Measurements from ENCODE around the gene ZDHHC8.

The ZDHHC8 gene

DNA sequence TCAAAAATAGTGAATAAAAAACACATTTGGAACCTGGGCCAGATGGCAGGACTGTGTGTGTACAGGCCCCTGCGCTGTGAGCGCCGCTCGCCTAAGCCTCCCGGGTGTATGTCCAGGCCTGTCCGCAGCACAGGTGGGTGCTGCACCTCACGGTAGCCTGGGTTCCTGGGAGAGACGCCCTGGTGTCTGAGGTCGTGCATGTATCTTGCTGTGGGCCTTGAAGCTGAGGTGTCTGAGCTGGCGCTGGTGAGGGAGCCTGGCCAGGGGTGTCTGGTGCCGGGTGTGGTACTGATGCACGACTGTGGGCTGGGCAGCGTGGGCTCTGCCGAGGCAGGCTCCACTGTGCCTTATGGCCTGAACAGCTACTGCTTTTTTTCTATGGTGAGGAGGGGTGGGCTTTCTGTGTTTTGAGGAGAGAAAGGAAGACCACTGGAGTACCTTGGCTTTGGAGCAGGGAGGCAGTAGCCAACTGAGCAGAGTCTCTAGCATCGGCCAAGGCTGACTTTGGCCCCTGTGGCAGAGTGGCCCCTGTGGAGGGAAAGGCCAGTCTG lies 4.2 kb upstream of the ZDHHC8 start:
- in situ Hi-C loops (cut with MboI; ENCODE audit: low sequenced_read_pairs, unreplicated experiment) = loop anchor here (10.0 kb wide), 1 partner anchor 153 kb away; no protein-coding TSS in a partner anchor
- TF ChIP-seq, protein P1, sequence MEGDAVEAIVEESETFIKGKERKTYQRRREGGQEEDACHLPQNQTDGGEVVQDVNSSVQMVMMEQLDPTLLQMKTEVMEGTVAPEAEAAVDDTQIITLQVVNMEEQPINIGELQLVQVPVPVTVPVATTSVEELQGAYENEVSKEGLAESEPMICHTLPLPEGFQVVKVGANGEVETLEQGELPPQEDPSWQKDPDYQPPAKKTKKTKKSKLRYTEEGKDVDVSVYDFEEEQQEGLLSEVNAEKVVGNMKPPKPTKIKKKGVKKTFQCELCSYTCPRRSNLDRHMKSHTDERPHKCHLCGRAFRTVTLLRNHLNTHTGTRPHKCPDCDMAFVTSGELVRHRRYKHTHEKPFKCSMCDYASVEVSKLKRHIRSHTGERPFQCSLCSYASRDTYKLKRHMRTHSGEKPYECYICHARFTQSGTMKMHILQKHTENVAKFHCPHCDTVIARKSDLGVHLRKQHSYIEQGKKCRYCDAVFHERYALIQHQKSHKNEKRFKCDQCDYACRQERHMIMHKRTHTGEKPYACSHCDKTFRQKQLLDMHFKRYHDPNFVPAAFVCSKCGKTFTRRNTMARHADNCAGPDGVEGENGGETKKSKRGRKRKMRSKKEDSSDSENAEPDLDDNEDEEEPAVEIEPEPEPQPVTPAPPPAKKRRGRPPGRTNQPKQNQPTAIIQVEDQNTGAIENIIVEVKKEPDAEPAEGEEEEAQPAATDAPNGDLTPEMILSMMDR (IDR thresholded peaks at IDR 0.05; ENCODE audit: borderline replicate concordance, control extremely low read depth, extremely low read depth, insufficient read depth, missing control alignments) = no peak
- DNase-seq (ENCODE audit: low spot score) = no peak

DNA sequence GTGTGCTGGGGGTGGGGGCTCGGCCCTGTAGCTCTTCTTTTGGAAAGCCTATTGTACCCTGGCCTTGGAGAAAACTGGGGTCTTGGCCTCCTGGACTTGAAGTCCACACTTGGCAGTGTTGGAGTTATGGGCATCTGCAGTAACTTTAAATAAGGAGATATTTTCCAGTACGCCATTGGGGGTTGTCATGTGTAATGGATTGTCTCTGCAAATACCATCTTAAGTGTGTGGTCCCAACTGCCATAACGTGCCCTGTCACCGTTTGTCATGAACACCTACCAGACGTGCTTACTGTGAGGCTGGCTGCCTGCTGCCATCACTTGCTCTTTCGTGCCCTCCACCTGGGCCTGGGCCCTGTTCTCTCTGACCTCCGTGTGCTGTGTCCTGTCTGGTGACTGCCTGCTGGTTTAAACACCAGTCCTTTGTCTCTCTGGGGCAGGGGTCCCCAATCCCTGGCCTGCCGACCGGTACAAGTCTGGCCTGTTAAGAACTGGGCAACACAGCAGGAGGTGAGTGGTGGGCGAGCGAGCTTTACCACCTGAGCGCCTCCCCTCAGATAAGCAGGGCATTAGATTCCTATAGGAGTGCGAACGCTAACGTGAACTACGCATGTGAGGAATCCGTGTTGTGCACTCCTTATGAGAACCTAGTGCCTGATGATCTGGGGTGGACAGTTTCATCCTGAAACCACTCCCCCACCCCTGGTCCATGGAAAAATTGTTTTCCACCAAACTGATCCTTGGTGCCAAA lies 3.6 kb upstream of the ZDHHC8 start:
- in situ Hi-C loops (cut with MboI; ENCODE audit: low sequenced_read_pairs, unreplicated experiment) = loop anchor here (10.0 kb wide), 1 partner anchor 153 kb away; no protein-coding TSS in a partner anchor
- TF ChIP-seq, protein P1 (IDR thresholded peaks at IDR 0.05; ENCODE audit: borderline replicate concordance, control extremely low read depth, extremely low read depth, insufficient read depth, missing control alignments) = no peak
- no peak for DNase-seq (ENCODE audit: low spot score)

- in situ Hi-C loops (cut with MboI; ENCODE audit: low sequenced_read_pairs, unreplicated experiment) = loop anchor here (10.0 kb wide), 1 partner anchor 154 kb away; no protein-coding TSS in a partner anchor
- DNase-seq (ENCODE audit: low spot score) = no peak
- TF ChIP-seq, protein P1 (IDR thresholded peaks at IDR 0.05; ENCODE audit: borderline replicate concordance, control extremely low read depth, extremely low read depth, insufficient read depth, missing control alignments) = no peak
Observed at GRCh38 chr22:20128619-20128901, 3.0 kb upstream of the ZDHHC8 start.

GRCh38 chr22:20128902-20129746 lies 2.5 kb upstream of the ZDHHC8 start:
- in situ Hi-C loops (cut with MboI; ENCODE audit: low sequenced_read_pairs, unreplicated experiment) = loop anchor here (10.0 kb wide), 1 partner anchor 154 kb away; no protein-coding TSS in a partner anchor
- DNase-seq (ENCODE audit: low spot score) = no peak

GRCh38 chr22:20129747-20130014 lies 1.9 kb upstream of the ZDHHC8 start:
- in situ Hi-C loops (cut with MboI; ENCODE audit: low sequenced_read_pairs, unreplicated experiment) = loop anchor here (10.0 kb wide), 1 partner anchor 155 kb away; no protein-coding TSS in a partner anchor
- TF ChIP-seq, protein P1 (IDR thresholded peaks at IDR 0.05; ENCODE audit: borderline replicate concordance, control extremely low read depth, extremely low read depth, insufficient read depth, missing control alignments) = no peak
- no peak for DNase-seq (ENCODE audit: low spot score)

More at GRCh38 chr22:20128902-20129746, 2.5 kb upstream of the ZDHHC8 start:
- TF ChIP-seq, protein P1 (IDR thresholded peaks at IDR 0.05; ENCODE audit: borderline replicate concordance, control extremely low read depth, extremely low read depth, insufficient read depth, missing control alignments) = peak; percentile 49

GRCh38 chr22:20130319-20130718 lies 1.3 kb upstream of the ZDHHC8 start:
- TF ChIP-seq, protein P1 (IDR thresholded peaks at IDR 0.05; ENCODE audit: borderline replicate concordance, control extremely low read depth, extremely low read depth, insufficient read depth, missing control alignments) = no peak
- in situ Hi-C loops (cut with MboI; ENCODE audit: low sequenced_read_pairs, unreplicated experiment) = no loop called here
- DNase-seq (ENCODE audit: low spot score) = no peak

Data from GM13976 (cell line).